ENCODE data around the gene ARPIN.
"Not testable (repeated sequence)": the region's sequence is repeated elsewhere in the genome, so short reads cannot be mapped to it uniquely, and the experiment has no call there.

ARPIN gene

GRCh38 chr15:89912674-89913396 lies at the start of gene ARPIN:
ARPIN (minus strand) TSS chr15:89912952; CDS start chr15:89912835, 117 bp downstream.
- DNase-seq (ENCODE audit: low spot score), result no peak
- no peak for TF ChIP-seq CTCF (IDR thresholded peaks at IDR 0.05; ENCODE audit: extremely low read depth, missing control alignments)

GRCh38 chr15:89958107-89958805 lies 45.5 kb upstream of the ARPIN start:
- DNase-seq (ENCODE audit: low spot score), result no peak
- no peak for TF ChIP-seq CTCF (IDR thresholded peaks at IDR 0.05; ENCODE audit: extremely low read depth, missing control alignments)

GRCh38 chr15:89955449-89955998 lies 42.8 kb upstream of the ARPIN start:
- not testable (repeated sequence) for DNase-seq (ENCODE audit: low spot score)

GRCh38 chr15:89954541-89954940 lies 41.8 kb upstream of the ARPIN start:
- TF ChIP-seq CTCF (IDR thresholded peaks at IDR 0.05; ENCODE audit: extremely low read depth, missing control alignments), result no peak
- DNase-seq (ENCODE audit: low spot score), result no peak

GRCh38 chr15:89948796-89949195 lies 36.0 kb upstream of the ARPIN start:
- no peak for DNase-seq (ENCODE audit: low spot score)
- TF ChIP-seq CTCF (IDR thresholded peaks at IDR 0.05; ENCODE audit: extremely low read depth, missing control alignments), result no peak

GRCh38 chr15:89947385-89947784 lies 34.6 kb upstream of the ARPIN start:
- no peak for DNase-seq (ENCODE audit: low spot score)
- no peak for TF ChIP-seq CTCF (IDR thresholded peaks at IDR 0.05; ENCODE audit: extremely low read depth, missing control alignments)

- TF ChIP-seq CTCF (IDR thresholded peaks at IDR 0.05; ENCODE audit: extremely low read depth, missing control alignments), result no peak
- no peak for DNase-seq (ENCODE audit: low spot score)
These were observed 34.0 kb upstream of the ARPIN start for GRCh38 chr15:89946681-89947299.

- not testable (repeated sequence) for DNase-seq (ENCODE audit: low spot score)
These were observed 31.0 kb upstream of the ARPIN start for GRCh38 chr15:89943721-89944120.

Measured in GM20000 (cell line).